PFSK-1 (cell line): ENCODE data around the gene INSR.

Experiments used
- FOXP2 ChIP-seq: optimal IDR thresholded peaks from 2 replicates; pipeline ENCODE3; 2011; ENCODE audit warnings: borderline replicate concordance, control low read depth, inconsistent platforms; ENCODE audit not compliant: insufficient read depth; ENCODE audit errors: extremely low read length, extremely low read depth
- POLR2AphosphoS5 ChIP-seq: IDR thresholded peaks from 2 replicates; pipeline ENCODE4 v1.6.1; 2012; ENCODE audit warnings: low read depth, mild to moderate bottlenecking, control low read depth, low read length, moderate library complexity
- SIN3A ChIP-seq: IDR thresholded peaks from 2 replicates; pipeline ENCODE4 v1.6.1; 2012; ENCODE audit warnings: mild to moderate bottlenecking, low read length, moderate library complexity, borderline replicate concordance; ENCODE audit not compliant: insufficient read depth
- TAF1 ChIP-seq: IDR thresholded peaks from 2 replicates; pipeline ENCODE4 v1.6.1; 2012; ENCODE audit warnings: low read length, control low read depth, borderline replicate concordance; ENCODE audit not compliant: insufficient read depth
- TF ChIP-seq, protein P1 (sequence below), 2 experiments: IDR thresholded peaks; 2 replicates each; pipeline versions ENCODE4 v1.6.1 to v1.8.0; 2011 to 2012; ENCODE audit warnings: low read depth in 2 of 2, low read length in 2 of 2, control low read depth in 1 of 2, inconsistent platforms in 1 of 2, mild to moderate bottlenecking in 1 of 2, moderate library complexity in 1 of 2; ENCODE audit not compliant: insufficient read depth in 1 of 2

INSR gene

DNA sequence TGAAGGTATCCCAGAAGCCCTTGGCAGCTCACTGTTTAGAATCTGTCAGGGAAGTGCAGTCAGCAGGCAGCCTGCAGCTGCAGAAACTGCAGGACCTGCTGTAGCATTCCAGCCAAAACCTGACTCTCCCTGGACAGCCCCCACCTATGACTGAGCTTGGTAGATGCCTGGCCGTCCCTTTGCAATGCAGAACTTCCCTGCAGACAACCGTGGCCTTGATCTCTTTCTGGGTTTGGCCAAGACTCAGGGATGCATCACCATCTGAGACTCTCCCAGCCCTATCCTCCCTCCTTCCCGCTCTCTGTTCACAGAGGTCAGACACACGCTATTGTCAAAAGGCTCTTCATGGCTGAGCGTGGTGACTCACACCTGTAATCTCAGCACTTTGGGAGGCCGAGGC is 125.3 kb downstream of the INSR start:
- TF ChIP-seq SIN3A (no peak), FOXP2 (no peak), POLR2AphosphoS5 (no peak), TAF1 (no peak)
- TF ChIP-seq, protein P1, sequence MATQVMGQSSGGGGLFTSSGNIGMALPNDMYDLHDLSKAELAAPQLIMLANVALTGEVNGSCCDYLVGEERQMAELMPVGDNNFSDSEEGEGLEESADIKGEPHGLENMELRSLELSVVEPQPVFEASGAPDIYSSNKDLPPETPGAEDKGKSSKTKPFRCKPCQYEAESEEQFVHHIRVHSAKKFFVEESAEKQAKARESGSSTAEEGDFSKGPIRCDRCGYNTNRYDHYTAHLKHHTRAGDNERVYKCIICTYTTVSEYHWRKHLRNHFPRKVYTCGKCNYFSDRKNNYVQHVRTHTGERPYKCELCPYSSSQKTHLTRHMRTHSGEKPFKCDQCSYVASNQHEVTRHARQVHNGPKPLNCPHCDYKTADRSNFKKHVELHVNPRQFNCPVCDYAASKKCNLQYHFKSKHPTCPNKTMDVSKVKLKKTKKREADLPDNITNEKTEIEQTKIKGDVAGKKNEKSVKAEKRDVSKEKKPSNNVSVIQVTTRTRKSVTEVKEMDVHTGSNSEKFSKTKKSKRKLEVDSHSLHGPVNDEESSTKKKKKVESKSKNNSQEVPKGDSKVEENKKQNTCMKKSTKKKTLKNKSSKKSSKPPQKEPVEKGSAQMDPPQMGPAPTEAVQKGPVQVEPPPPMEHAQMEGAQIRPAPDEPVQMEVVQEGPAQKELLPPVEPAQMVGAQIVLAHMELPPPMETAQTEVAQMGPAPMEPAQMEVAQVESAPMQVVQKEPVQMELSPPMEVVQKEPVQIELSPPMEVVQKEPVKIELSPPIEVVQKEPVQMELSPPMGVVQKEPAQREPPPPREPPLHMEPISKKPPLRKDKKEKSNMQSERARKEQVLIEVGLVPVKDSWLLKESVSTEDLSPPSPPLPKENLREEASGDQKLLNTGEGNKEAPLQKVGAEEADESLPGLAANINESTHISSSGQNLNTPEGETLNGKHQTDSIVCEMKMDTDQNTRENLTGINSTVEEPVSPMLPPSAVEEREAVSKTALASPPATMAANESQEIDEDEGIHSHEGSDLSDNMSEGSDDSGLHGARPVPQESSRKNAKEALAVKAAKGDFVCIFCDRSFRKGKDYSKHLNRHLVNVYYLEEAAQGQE (IDR thresholded peaks at IDR 0.05; ENCODE audit: insufficient read depth in 1 of 2, low read depth in 2 of 2, low read length in 2 of 2), result no peak

DNA sequence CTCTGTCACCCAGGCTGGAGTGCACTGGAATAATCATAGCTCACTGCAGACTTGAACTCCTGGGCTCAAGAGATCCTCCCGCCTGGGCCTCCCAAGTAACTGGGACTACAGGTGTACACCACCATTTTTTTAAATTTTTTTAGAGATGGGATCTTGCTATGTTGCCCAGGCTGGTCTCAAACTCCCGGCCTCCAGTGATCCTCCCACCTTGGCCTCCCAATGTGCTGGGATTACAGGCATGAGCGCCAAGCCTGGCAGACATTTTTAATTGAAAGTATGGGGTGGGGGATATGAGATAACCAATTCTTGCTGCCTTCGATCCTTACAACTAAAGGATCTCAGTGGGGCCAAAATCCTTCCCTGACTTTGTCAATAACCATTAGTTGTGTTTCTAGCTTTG is 132.9 kb downstream of the INSR start:
- TF ChIP-seq SIN3A, result no peak
- TF ChIP-seq POLR2AphosphoS5, result no peak
- no peak for TF ChIP-seq FOXP2
- TF ChIP-seq, protein P1 (IDR thresholded peaks at IDR 0.05; ENCODE audit: insufficient read depth in 1 of 2, low read depth in 2 of 2, low read length in 2 of 2), result no peak
- no peak for TF ChIP-seq TAF1

DNA sequence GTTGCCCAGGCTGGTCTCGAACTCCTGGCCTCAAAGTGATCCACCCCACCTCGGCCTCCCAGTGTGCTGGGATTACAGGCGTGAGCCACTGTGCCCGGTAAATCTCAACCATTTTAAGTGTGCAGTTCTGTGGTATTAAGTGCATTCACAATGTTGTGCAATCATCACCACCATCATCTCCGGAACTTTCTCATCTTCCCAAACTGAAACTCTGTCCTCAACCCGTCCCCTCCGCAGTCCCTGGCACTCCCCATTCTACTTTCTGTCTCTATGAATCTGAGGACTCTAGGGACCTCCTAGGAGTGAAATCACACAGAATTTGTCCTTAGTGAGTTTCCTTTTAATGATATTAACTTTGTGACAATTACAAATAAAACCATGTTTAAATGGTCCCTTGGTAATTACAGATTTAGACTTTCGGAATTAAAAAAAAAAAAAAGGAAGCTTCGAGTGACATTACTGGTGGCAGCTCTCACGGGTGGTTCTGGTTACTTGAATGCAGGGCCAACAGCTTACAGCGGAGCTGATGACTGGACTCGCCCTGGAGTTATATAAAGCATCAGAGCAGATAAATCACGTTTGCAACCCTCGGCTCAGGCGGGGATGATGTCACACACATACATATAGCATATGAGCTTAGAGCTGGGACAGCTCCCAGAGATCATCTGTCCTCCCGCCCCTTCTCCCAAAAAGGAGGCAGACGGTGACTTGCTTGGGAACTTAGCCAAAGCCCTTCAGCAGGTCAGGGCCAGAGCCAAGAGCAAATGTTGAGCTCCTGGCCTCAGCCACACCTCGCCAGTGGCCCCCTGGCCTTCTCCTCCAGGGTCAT is 134.9 kb downstream of the INSR start:
- no peak for TF ChIP-seq FOXP2
- TF ChIP-seq TAF1, result no peak
- TF ChIP-seq SIN3A, result no peak

DNA sequence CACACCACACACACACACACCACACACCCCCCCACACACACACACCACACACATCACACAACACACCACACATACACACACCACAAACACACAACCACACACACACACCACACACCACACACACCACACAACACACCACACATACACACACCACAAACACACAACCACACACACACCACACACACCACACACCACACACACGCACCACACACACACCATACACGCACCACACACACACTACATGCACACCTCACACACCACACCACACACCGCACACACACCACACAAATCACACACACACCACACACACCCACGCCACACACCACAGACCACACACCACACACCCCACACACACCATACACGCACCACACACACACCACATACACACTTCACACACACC is 141.2 kb downstream of the INSR start:
- no peak for TF ChIP-seq FOXP2
- TF ChIP-seq POLR2AphosphoS5, result no peak
- TF ChIP-seq, protein P1 (IDR thresholded peaks at IDR 0.05; ENCODE audit: insufficient read depth in 1 of 2, low read depth in 2 of 2, low read length in 2 of 2), result no peak
- no peak for TF ChIP-seq TAF1
- TF ChIP-seq SIN3A, result no peak

DNA sequence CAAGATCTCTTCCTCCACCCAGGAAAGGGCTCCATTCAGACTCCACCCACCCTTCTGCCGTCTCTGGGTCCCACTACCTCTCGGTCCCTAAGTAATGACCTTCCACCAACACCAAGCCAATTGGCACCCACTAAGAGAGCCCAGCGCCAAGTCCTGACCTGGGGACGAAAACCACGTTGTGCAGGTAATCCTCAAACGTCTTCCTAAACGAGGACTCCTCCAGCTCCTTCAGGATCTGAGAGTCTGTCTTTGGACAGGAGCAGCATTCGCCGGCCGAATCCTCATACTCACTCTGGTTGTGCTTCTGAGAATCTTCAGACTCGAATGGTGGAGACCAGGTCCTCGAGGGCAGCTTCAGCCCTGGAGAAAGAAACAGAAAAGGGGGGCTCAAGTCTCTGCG is 141.6 kb downstream of the INSR start:
- TF ChIP-seq FOXP2 (no peak), SIN3A (no peak), TAF1 (no peak), POLR2AphosphoS5 (no peak)
- TF ChIP-seq, protein P1 (IDR thresholded peaks at IDR 0.05; ENCODE audit: insufficient read depth in 1 of 2, low read depth in 2 of 2, low read length in 2 of 2), result no peak
